ENCODE measurements around the gene DPYSL3. TPM values are rescaled to one million over a fixed set of nuclear protein-coding genes. Genes with fewer than 3 reads are reported as not detected.

Gene DPYSL3
- total RNA-seq, 1 donor from 2014 or later: 81.2 TPM

DNA sequence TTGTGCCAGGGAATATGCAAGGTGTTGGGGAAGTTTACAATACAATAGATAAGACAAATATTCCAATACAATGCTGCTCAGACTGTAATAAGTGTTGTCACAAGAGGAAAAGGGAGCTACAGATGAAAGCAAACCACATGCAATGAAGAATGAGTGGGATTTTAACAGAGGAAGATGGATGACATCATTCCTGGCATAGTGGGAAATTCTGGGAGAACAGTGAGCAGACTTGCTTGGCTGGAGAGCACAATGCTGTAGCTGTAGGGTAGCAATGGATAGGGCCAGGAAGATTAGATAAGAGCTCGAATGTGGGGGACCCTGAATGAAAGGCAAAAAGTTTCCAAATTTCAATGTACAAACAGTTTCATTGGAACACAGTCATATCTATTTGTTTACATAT is 9.5 kb upstream of the DPYSL3 start:
- no peak for ATAC-seq
- intact Hi-C loops (cut with DNase I): no loop called here
- DNase-seq (ENCODE audit: low spot score): no peak

DNA sequence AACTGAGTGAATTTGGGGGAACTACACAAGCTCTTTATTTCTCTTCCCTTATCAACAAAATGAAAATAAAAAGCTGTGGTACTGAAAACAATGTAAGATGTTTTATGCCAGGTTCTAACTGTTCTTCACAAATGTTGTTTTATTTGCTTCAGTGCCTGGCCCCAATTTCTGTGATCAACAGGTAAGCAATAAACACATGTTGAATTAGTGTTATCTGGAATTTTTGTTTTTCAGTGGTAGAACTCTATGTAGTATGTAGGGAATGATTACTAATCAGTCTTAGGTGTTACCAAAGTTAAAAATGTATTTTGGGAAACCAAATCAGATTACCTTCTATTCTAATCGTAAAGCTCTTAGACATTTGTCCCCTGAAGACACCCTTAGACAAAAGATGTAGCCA is 7.5 kb upstream of the DPYSL3 start:
- ATAC-seq (no peak), DNase-seq (ENCODE audit: low spot score) (no peak)
- intact Hi-C loops (cut with DNase I): no loop called here

DNA sequence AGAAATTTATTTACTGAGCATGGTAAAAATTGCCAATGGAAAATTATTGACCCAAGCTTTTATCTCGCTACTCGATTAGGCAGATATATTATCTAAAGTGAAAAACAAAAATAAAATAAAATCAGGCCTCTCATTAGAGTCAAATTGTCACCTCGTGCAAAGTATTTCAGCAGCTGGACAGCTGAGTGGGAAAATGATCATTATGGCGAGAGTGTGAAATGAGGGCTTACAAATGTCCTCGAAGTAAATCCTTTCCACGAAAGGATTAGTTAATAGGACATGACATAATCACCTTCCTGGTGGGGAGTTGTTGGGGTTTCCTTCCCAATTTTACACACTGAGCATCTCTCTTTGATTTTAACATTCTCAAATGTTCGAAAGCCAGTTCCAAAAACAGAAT is 5.4 kb upstream of the DPYSL3 start:
- intact Hi-C loops (cut with DNase I): no loop called here
- ATAC-seq (no peak), DNase-seq (ENCODE audit: low spot score) (no peak)

- intact Hi-C loops (cut with DNase I): no loop called here
- no peak for DNase-seq (ENCODE audit: low spot score)
- ATAC-seq: no peak
Measured at GRCh38 chr5:147512659-147513379, 3.0 kb upstream of the DPYSL3 start.

GRCh38 chr5:147510885-147511284 is 1.0 kb upstream of the DPYSL3 start:
- ATAC-seq: no peak
- no peak for DNase-seq (ENCODE audit: low spot score)
- intact Hi-C loops (cut with DNase I): no loop called here

GRCh38 chr5:147509041-147509709 is 693 bp downstream of the DPYSL3 start:
- intact Hi-C loops (cut with DNase I): no loop called here
- DNase-seq (ENCODE audit: low spot score): peak; percentile 65
- peak; percentile 73 for ATAC-seq

DNA sequence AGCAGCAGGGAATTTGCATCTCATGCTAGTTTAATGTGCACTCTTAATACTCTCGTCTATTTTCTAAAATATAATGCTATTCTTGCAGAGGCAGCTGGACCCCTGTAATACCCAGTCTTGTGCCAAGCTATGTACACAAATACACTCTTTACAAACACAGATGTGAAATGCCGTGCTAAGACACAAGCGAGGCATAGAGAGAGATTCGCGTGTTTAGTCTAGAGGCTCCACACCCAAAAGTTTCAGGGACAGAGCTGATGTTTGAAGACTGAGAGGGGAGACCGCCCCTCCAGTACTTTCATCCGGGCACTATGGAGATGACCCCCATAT is 1.2 kb downstream of the DPYSL3 start:
- intact Hi-C loops (cut with DNase I): no loop called here
- ATAC-seq (peak; percentile 23), DNase-seq (ENCODE audit: low spot score) (no peak)

- DNase-seq (ENCODE audit: low spot score) (no peak), ATAC-seq (peak; percentile 57)
- intact Hi-C loops (cut with DNase I): no loop called here
Measured at GRCh38 chr5:147507480-147508126, 2.3 kb downstream of the DPYSL3 start.

GRCh38 chr5:147504535-147504934 is 5.3 kb downstream of the DPYSL3 start:
- no peak for ATAC-seq
- intact Hi-C loops (cut with DNase I): no loop called here
- no peak for DNase-seq (ENCODE audit: low spot score)

GRCh38 chr5:147504011-147504410 is 5.9 kb downstream of the DPYSL3 start:
- DNase-seq (ENCODE audit: low spot score) (no peak), ATAC-seq (peak; percentile 45)
- intact Hi-C loops (cut with DNase I): no loop called here

DNA sequence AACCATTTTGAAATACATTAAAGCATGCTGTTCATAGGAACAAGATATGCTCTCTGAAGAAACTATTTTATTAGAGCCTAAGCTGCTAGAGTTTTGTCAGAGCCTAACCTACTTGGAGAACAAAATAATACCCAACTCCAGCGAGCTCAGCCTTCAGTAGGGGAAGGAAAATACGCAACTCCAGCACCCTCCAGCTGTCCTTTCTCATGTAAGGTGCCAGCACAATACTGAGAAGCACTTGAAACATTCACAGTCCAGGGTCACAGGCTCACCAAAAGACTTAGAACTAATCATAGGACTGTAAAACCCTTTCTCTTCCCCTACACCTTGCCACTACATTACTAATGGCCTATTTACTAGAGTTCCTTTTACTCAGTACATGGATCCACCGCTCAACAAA is 18.9 kb downstream of the DPYSL3 start:
- DNase-seq (ENCODE audit: low spot score) (no peak), ATAC-seq (no peak)
- intact Hi-C loops (cut with DNase I): no loop called here

DNA sequence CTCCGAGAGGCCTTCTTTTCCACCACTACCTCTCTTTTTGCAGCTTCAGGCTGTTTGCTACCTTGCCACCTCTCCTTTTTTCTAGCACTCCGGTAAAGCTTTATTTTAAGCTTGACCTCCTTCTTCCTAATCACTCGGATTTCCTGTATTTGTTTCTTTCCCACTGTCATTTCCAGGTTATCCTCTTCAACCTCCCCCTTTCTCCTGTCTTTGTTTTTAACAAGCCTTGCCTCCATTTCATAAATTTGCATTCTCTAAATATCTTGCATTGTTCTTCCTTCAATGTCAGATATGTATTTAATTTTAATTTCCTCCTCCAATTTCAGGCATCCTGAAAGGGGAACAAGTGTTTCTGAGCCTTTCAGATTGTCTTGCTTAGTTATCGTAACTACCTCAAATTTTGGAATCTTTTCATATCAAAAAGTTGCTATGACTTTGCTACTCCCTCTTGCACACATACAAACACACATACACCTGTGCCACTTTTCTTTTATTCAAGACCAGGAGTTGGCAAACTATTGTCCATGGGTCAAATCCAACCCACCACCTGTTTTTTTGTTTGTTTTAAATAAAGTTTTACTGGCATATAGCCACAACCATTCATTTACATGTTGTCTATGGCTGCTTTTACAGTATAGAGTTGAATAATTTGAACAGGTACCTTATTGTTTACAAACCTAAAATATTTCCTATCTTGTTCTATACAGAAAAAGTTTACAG is 22.7 kb downstream of the DPYSL3 start:
- intact Hi-C loops (cut with DNase I): no loop called here
- ATAC-seq: no peak
- no peak for DNase-seq (ENCODE audit: low spot score)

GRCh38 chr5:147485814-147486213 is 24.1 kb downstream of the DPYSL3 start:
- intact Hi-C loops (cut with DNase I): no loop called here
- DNase-seq (ENCODE audit: low spot score) (no peak), ATAC-seq (no peak)

- ATAC-seq (peak; percentile 25), DNase-seq (ENCODE audit: low spot score) (no peak)
- intact Hi-C loops (cut with DNase I): no loop called here
Measured at GRCh38 chr5:147485046-147485445, 24.8 kb downstream of the DPYSL3 start.

- DNase-seq (ENCODE audit: low spot score) (no peak), ATAC-seq (peak; percentile 20)
- intact Hi-C loops (cut with DNase I): no loop called here
Measured at GRCh38 chr5:147484708-147485020, 25.2 kb downstream of the DPYSL3 start.

GRCh38 chr5:147483961-147484707 is 25.7 kb downstream of the DPYSL3 start:
- peak; percentile 87 for DNase-seq (ENCODE audit: low spot score)
- ATAC-seq: peak; percentile 92
- intact Hi-C loops (cut with DNase I): no loop called here

DNA sequence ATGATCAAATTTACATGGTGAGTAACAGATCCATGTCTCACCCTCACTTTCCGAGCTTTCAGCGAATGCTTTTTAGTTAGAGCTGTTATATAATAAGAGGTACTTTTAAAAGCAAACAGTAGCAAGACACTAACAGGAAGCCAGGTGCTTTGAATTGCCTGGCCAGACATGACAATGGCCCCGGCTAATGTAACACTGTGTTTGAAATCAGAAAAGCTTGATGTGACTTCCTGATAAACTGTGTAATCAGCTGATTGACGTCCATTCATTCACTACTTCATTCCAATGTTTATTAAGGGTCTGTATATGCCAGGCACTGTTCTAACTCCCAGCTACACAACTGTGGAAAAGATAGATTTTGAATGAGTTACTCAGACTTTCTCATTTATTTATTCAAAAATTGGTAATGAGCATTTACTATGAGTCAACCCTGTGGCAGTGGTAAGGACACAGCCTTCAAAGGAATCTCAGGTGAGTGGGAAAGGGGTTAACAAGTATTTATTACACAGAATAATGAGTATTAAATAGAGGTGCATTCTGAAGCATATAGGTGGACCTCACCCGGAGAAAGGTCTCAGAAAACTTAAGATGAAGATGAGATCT is 26.6 kb downstream of the DPYSL3 start:
- no peak for DNase-seq (ENCODE audit: low spot score)
- intact Hi-C loops (cut with DNase I): no loop called here
- no peak for ATAC-seq

- ATAC-seq (no peak), DNase-seq (ENCODE audit: low spot score) (no peak)
- intact Hi-C loops (cut with DNase I): no loop called here
Measured at GRCh38 chr5:147482706-147483180, 27.1 kb downstream of the DPYSL3 start.
